Stomach (tissue), 9 donors: ENCODE measurements around the gene VCPKMT. TPM values are rescaled to one million over a fixed set of nuclear protein-coding genes. Genes with fewer than 3 reads are reported as not detected.

Source experiments
- DNase-seq, 2 donors: peaks; one replicate each; pipeline versions ENCODE4 v3.0.0 to v3.0.0-alpha.2; 2013 to 2019
- H3K27ac ChIP-seq, 5 donors: fragments of 200-600 bp in 4 of 5; sonication (generic) in 4 of 5; one replicate each; pipeline ENCODE4 v1.5.1; 2013 to 2019; ENCODE audit warnings: mild to moderate bottlenecking in 1 of 5, moderate library complexity in 1 of 5
- H3K27me3 ChIP-seq, 3 donors: fragments of 200-600 bp; sonication (generic); one replicate each; pipeline ENCODE4 v1.5.1; 2017 to 2019; ENCODE audit warnings: mixed run types in 1 of 3
- H3K36me3 ChIP-seq, 4 donors: fragments of 200-600 bp; sonication (generic); 1 replicate in 3 of 4; 2 replicates in 1 of 4; pipeline ENCODE4 v1.5.1; 2016 to 2019
- H3K4me1 ChIP-seq, 4 donors: fragments of 200-600 bp; sonication (generic); one replicate each; pipeline ENCODE4 v1.5.1; 2016 to 2019
- H3K4me3 ChIP-seq, 4 donors: fragments of 200-600 bp; sonication (generic) in 3 of 4; one replicate each; pipeline ENCODE4 v1.5.1; 2016 to 2019; ENCODE audit warnings: mild to moderate bottlenecking in 1 of 4
- H3K9me3 ChIP-seq, 4 donors: fragments of 200-600 bp; sonication (generic); one replicate each; pipeline ENCODE4 v1.5.1; 2016 to 2019
- EP300 ChIP-seq: sonication (generic); formaldehyde crosslinking; IDR thresholded peaks from one replicate; pipeline ENCODE4 v1.6.1; 2017; ENCODE audit warnings: antibody characterized with exemption
- POLR2A ChIP-seq, 4 donors: fragments of 450-650 bp; IDR thresholded peaks; one replicate each; pipeline ENCODE4 v1.6.1; 2016; ENCODE audit warnings: antibody characterized with exemption in 4 of 4, control low read depth in 2 of 4, mild to moderate bottlenecking in 1 of 4, moderate library complexity in 1 of 4
- POLR2AphosphoS5 ChIP-seq, 3 donors: sonication (generic); formaldehyde crosslinking; IDR thresholded peaks; one replicate each; pipeline ENCODE4 v1.6.1; 2016; ENCODE audit warnings: antibody characterized with exemption in 3 of 3
- WGBS, 5 donors: extraction: QIAGEN DNeasy Blood & Tissue Kit in 3 of 5; methylation state at CpG; one replicate each; pipeline versions ENCODE4 v1.1.5 to v1.1.7; 2013 to 2018; 5-methylcytosine and 5-hydroxymethylcytosine counted together
- intact Hi-C: fragments of 100-400 bp; cut with DNase I; formaldehyde crosslinking; loops from one replicate; pipeline ENCODE4 v1.15.1; 2023; ENCODE audit warnings: low total_unique reads
- polyA plus RNA-seq, 3 donors: library from polyadenylated mRNA; stranded (reverse); fragments of 200-250 nt; gene quantifications; one replicate each; pipeline ENCODE4 v1.2.3, GENCODE V29; 2013
- total RNA-seq, 5 donors: library from RNA; depleted of rRNA; stranded (reverse); fragments of >200 nt; gene quantifications; one replicate each; pipeline versions ENCODE4 v1.1.0 to v1.2.3, GENCODE V29; 2014 to 2016
- TF ChIP-seq, protein P1 (sequence below), 7 experiments: fragments of 450-650 bp in 4 of 7; fragments of 200-600 bp in 3 of 7; sonication (generic) in 3 of 7; IDR thresholded peaks; one replicate each; pipeline ENCODE4 v1.5.1; 2016 to 2019; ENCODE audit warnings: antibody characterized with exemption in 7 of 7, control low read depth in 2 of 7, mild to moderate bottlenecking in 1 of 7
- donor health status: healthy with polysubstance abuse.
- donor health status: Bipolar disorder and iron deficiency.
- donor health status: healthy.

The VCPKMT gene
- total and polyA plus RNA-seq, 8 donors = 1.3 to 11.6 (median 4.9) TPM; not detected in 1

DNA sequence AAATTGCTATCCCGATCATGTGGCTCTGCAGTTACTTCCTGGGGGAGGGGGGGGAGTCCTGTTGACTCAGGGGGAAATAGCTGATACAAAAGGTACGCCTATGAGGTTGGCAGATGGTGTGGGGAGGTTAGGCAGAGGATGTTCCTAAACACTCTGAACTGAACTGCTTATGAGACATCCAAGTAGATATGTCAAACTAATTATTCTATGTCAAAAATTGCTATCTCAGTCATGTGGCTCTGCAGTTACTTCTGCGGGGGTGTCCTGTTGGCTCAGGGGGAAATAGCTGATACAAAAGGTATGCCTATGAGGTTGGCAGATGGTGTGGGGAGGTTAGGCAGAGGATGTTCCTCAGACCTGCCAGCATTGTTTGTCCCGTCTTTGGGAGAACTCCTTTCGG lies 5.1 kb upstream of the VCPKMT start:
- no peaks in the 10 kb centered on the region for H3K9me3 ChIP-seq
- TF ChIP-seq, protein P1, sequence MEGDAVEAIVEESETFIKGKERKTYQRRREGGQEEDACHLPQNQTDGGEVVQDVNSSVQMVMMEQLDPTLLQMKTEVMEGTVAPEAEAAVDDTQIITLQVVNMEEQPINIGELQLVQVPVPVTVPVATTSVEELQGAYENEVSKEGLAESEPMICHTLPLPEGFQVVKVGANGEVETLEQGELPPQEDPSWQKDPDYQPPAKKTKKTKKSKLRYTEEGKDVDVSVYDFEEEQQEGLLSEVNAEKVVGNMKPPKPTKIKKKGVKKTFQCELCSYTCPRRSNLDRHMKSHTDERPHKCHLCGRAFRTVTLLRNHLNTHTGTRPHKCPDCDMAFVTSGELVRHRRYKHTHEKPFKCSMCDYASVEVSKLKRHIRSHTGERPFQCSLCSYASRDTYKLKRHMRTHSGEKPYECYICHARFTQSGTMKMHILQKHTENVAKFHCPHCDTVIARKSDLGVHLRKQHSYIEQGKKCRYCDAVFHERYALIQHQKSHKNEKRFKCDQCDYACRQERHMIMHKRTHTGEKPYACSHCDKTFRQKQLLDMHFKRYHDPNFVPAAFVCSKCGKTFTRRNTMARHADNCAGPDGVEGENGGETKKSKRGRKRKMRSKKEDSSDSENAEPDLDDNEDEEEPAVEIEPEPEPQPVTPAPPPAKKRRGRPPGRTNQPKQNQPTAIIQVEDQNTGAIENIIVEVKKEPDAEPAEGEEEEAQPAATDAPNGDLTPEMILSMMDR (IDR thresholded peaks at IDR 0.05) = no peak
- TF ChIP-seq EP300 = no peak
- no peak for TF ChIP-seq POLR2AphosphoS5 (IDR thresholded peaks at IDR 0.05)
- no peak for TF ChIP-seq POLR2A (IDR thresholded peaks at IDR 0.05)
- peaks cover 3 to 55% (median 43%) of the 10 kb centered on the region in 4 donors for H3K36me3 ChIP-seq
- no peak for DNase-seq
- WGBS, 5 donors = 76 to 87% (median 84%) methylated on average over 5 of the region's 5 CpGs
- no peak overlapping the region for H3K4me3 ChIP-seq
- H3K4me1 ChIP-seq = peaks cover 5 to 14% (median 12%) of the 10 kb centered on the region in 4 donors
- no peak overlapping the region for H3K27ac ChIP-seq
- intact Hi-C loops = no loop called here
- H3K27me3 ChIP-seq = no peaks in the 10 kb centered on the region

DNA sequence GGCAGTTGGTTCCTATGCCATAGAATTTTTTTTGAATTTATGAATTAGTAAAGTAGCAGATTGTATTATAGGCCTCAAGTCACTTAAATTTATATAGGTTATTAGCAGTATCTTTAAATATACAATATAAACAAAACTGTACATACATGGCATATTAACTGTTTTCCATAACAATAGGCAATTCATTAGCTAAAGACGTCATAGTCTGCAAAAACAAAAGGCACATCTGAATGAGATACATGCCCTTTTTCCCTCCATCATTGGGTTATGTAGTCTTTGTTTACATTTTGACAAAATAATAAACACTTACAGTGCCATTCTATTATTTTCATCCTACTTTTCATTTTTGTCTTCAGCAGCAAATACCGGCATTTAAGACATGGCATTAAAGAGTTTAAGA lies 1.1 kb upstream of the VCPKMT start:
- Histone ChIP-seq H3K27me3 (no peaks in the 10 kb centered on the region), H3K9me3 (no peaks in the 10 kb centered on the region), H3K4me1 (peaks cover 21 to 47% (median 33%) of the 10 kb centered on the region in 4 donors), H3K36me3 (peaks cover 8 to 58% (median 39%) of the 10 kb centered on the region in 4 donors), H3K4me3 (no peak overlapping the region), H3K27ac (peak overlapping the region in 4 of 5 donors; percentile 88 to 94 (median 92))
- intact Hi-C loops = no loop called here
- DNase-seq = no peak
- no peak for TF ChIP-seq POLR2A (IDR thresholded peaks at IDR 0.05)
- no peak for TF ChIP-seq POLR2AphosphoS5 (IDR thresholded peaks at IDR 0.05)
- TF ChIP-seq EP300 = no peak
- TF ChIP-seq, protein P1 (IDR thresholded peaks at IDR 0.05) = no peak
- WGBS, 5 donors = 46 to 72% (median 57%) methylated on average over 2 of the region's 2 CpGs

DNA sequence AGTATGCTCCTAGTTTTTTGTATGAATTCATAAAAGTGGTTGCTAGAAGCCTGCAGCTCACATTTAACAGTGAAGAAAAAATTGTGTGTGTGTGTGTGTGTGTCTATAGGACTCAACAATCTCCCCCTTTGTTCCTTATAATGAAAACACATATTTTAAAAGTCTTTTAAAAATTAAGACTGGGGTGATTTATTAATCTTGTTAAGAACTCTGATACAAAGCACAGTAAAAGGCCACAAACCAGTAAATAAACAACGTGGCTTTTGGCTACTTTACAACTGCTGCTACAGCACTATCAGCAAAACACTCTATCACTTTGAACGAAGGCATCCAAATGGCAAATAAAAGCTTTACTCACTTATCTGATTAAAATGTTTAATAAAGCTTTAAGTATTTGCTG lies 594 bp upstream of the VCPKMT start:
- H3K9me3 ChIP-seq = no peaks in the 10 kb centered on the region
- peaks cover 21 to 47% (median 33%) of the 10 kb centered on the region in 4 donors for H3K4me1 ChIP-seq
- WGBS, 5 donors = 9 to 21% (median 18%) methylated on average over 2 of the region's 2 CpGs
- intact Hi-C loops = no loop called here
- peaks cover 13 to 61% (median 43%) of the 10 kb centered on the region in 4 donors for H3K36me3 ChIP-seq
- H3K4me3 ChIP-seq = peak overlapping the region; percentile 67 to 94 (median 82)
- H3K27ac ChIP-seq = peak overlapping the region in 4 of 5 donors; percentile 88 to 94 (median 92)
- peak in 1 of 2 donors; percentile 71 for DNase-seq
- no peaks in the 10 kb centered on the region for H3K27me3 ChIP-seq
- TF ChIP-seq POLR2A (IDR thresholded peaks at IDR 0.05) (no peak), POLR2AphosphoS5 (IDR thresholded peaks at IDR 0.05) (no peak), EP300 (no peak)
- TF ChIP-seq, protein P1 (IDR thresholded peaks at IDR 0.05) = no peak

DNA sequence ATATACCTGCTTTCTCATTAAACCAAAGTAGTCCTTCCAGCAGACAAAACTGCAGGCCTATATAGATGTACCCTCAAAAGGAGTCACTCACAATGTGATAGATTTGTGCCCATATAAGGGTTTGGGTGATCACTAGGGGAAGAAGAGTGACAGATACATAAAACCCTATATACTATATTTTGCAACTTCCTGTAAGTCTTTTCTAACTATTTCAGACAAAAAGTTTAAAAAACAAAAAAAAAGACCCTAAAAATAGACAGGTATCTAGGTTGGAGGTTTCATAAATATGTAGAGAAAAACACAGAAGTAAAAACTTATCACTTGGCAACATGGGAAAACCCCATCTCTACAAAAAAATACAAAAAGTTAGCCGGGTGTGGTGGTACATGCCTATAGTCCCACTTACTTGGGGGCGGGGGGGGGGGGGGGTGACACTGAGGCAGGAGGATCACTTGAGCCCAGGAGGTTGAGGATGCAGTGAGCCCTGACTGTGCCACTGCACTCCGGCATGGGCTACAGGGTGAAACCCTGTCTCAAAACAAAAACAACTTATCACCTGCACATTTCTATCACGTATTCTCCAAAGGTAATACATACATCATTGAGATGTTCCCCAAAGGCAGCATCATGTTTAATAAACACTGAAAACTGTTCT lies 2.9 kb downstream of the VCPKMT start:
- no peaks in the 10 kb centered on the region for H3K27me3 ChIP-seq
- intact Hi-C loops = no loop called here
- no peaks in the 10 kb centered on the region for H3K9me3 ChIP-seq
- peaks cover 21 to 53% (median 37%) of the 10 kb centered on the region in 4 donors for H3K4me1 ChIP-seq
- WGBS, 5 donors = 53 to 80% (median 66%) methylated on average over 4 of the region's 4 CpGs
- TF ChIP-seq EP300 (no peak), POLR2A (IDR thresholded peaks at IDR 0.05) (no peak), POLR2AphosphoS5 (IDR thresholded peaks at IDR 0.05) (no peak)
- TF ChIP-seq, protein P1 (IDR thresholded peaks at IDR 0.05) = no peak
- H3K4me3 ChIP-seq = no peak overlapping the region
- H3K27ac ChIP-seq = no peak overlapping the region
- H3K36me3 ChIP-seq = peaks cover 39 to 72% (median 70%) of the 10 kb centered on the region in 4 donors
- DNase-seq = no peak
